GM18907 (cell line): Measurements from ENCODE around the gene KCTD19.

Source experiments
- ATAC-seq: cut with Tn5 transposase; IDR thresholded peaks from one replicate; pipeline ENCODE4 v1.9.1; 2021; ENCODE audit warnings: mild to moderate bottlenecking, moderate library complexity; ENCODE audit not compliant: unreplicated experiment

The KCTD19 gene

GRCh38 chr16:67326115-67326471, 448 bp downstream of the KCTD19 start:
- no peak for ATAC-seq

- ATAC-seq, result no peak
These were observed 8.7 kb downstream of the KCTD19 start for GRCh38 chr16:67317853-67318252.

- ATAC-seq, result no peak
These were observed 13.8 kb downstream of the KCTD19 start for GRCh38 chr16:67312719-67313118.

- peak; percentile 73 for ATAC-seq
These were observed 14.7 kb downstream of the KCTD19 start for GRCh38 chr16:67311607-67312488.

GRCh38 chr16:67310561-67310960, 16.0 kb downstream of the KCTD19 start:
- ATAC-seq, result no peak

- no peak for ATAC-seq
These were observed 21.1 kb downstream of the KCTD19 start for GRCh38 chr16:67305216-67306071.

- no peak for ATAC-seq
These were observed 22.5 kb downstream of the KCTD19 start for GRCh38 chr16:67304020-67304419.

GRCh38 chr16:67302970-67303369, 23.6 kb downstream of the KCTD19 start:
- no peak for ATAC-seq

- ATAC-seq, result no peak
These were observed 24.5 kb downstream of the KCTD19 start for GRCh38 chr16:67302076-67302475.

- no peak for ATAC-seq
These were observed 25.3 kb downstream of the KCTD19 start for GRCh38 chr16:67301080-67301782.

- ATAC-seq, result no peak
These were observed 27.3 kb downstream of the KCTD19 start for GRCh38 chr16:67299269-67299668.

GRCh38 chr16:67298277-67298676, 28.3 kb downstream of the KCTD19 start:
- ATAC-seq, result no peak

GRCh38 chr16:67296420-67296819, 30.1 kb downstream of the KCTD19 start:
- no peak for ATAC-seq

- ATAC-seq, result no peak
These were observed 31.6 kb downstream of the KCTD19 start for GRCh38 chr16:67294938-67295361.

GRCh38 chr16:67294171-67294757, 32.3 kb downstream of the KCTD19 start:
- ATAC-seq, result no peak

GRCh38 chr16:67291461-67291860, 35.1 kb downstream of the KCTD19 start:
- no peak for ATAC-seq

- no peak for ATAC-seq
These were observed 38.6 kb downstream of the KCTD19 start for GRCh38 chr16:67287960-67288359.

GRCh38 chr16:67286441-67287235, 39.9 kb downstream of the KCTD19 start:
- no peak for ATAC-seq

- ATAC-seq, result no peak
These were observed 41.6 kb downstream of the KCTD19 start for GRCh38 chr16:67284699-67285646.
